K562 (cell line): ENCODE measurements around the gene CALCOCO2. TPM values are rescaled to one million over a fixed set of nuclear protein-coding genes. Genes with fewer than 3 reads are reported as not detected.

Experiments used
- MECOM ChIP-seq: fragments of 250-450 bp; sonication (Bioruptor Pico); IDR thresholded peaks from 2 replicates; pipeline ENCODE4 v1.8.0; 2022; ENCODE audit warnings: inconsistent platforms
- PHF8 ChIP-seq: fragments of 200-600 bp; sonication (generic); IDR thresholded peaks from 2 replicates; pipeline ENCODE4 v1.6.1; 2012; ENCODE audit warnings: mixed run types, mild to moderate bottlenecking, inconsistent platforms, low read length, moderate library complexity, borderline replicate concordance
- RAD51 ChIP-seq: fragments of 450-650 bp; IDR thresholded peaks from 2 replicates; pipeline ENCODE4 v1.7.1; 2016; ENCODE audit warnings: low read depth, mild to moderate bottlenecking, borderline replicate concordance
- REST ChIP-seq, 2 experiments: fragments of 450-650 bp; formaldehyde crosslinking in 1 of 2; IDR thresholded peaks; 2 replicates each; pipeline versions ENCODE4 v1.4.0 to v1.6.1; 2014 to 2020; ENCODE audit warnings: mild to moderate bottlenecking in 2 of 2, borderline replicate concordance in 1 of 2, low read depth in 1 of 2
- TAL1 ChIP-seq: fragments of 450-650 bp; IDR thresholded peaks from 2 replicates; pipeline ENCODE4 v1.6.1; 2016; ENCODE audit warnings: mild to moderate bottlenecking
- TFE3 ChIP-seq: fragments of 450-650 bp; formaldehyde crosslinking; IDR thresholded peaks from 2 replicates; pipeline ENCODE4 v1.4.0; 2020; ENCODE audit warnings: mild to moderate bottlenecking, mixed read lengths
- WHSC1 ChIP-seq: IDR thresholded peaks from one replicate; pipeline ENCODE4 v1.6.1; 2012; ENCODE audit warnings: low read length, control low read depth, inconsistent platforms
- XRCC5 ChIP-seq: fragments of 200-400 bp; formaldehyde crosslinking; IDR thresholded peaks from 2 replicates; pipeline ENCODE4 v1.6.1; 2017; ENCODE audit warnings: low read depth, mild to moderate bottlenecking, low read length
- ZFP1 ChIP-seq: fragments of 450-650 bp; formaldehyde crosslinking; IDR thresholded peaks from 2 replicates; pipeline ENCODE4 v1.4.0; 2020; ENCODE audit warnings: mild to moderate bottlenecking, mixed read lengths
- ZKSCAN8 ChIP-seq: fragments of 200-800 bp; sonication (Bioruptor generic); IDR thresholded peaks from 2 replicates; pipeline ENCODE4 v1.6.1; 2016; ENCODE audit warnings: missing genetic modification characterization, missing compliant biosample characterization
- polyA plus RNA-seq, 8 experiments: library from polyadenylated mRNA; depleted of rRNA in 4 of 8; stranded (reverse) in 5 of 8; unstranded in 3 of 8; fragments of >200 nt; fragmentation: Nextera tagmentation in 2 of 8; fragmentation: Illumina TruSeq in 1 of 8; extraction: Ambion mirVana in 2 of 8; extraction: Trizol in 1 of 8; gene quantifications; 2 replicates each; pipeline versions ENCODE4 v1.2.1 to v1.2.3, GENCODE V29; 2011 to 2014; ENCODE audit warnings: inconsistent platforms in 1 of 8, missing spikeins in 1 of 8
- total RNA-seq, 7 experiments: library from RNA; depleted of rRNA in 6 of 7; stranded (reverse); fragments of >200 nt in 6 of 7; fragmentation: Illumina TruSeq in 2 of 7; extraction: Trizol in 2 of 7; gene quantifications; 2 replicates each; pipeline versions ENCODE4 v1.2.1 to v1.2.3, GENCODE V29; 2011 to 2021; ENCODE audit warnings: low replicate concordance in 1 of 7

The CALCOCO2 gene
- total and polyA plus RNA-seq, 9 of the 15 experiments (the other 6 are each of a cell fraction or from before 2014, with no cell fraction given) = 24.1 to 87.3 (median 67.5) TPM

DNA sequence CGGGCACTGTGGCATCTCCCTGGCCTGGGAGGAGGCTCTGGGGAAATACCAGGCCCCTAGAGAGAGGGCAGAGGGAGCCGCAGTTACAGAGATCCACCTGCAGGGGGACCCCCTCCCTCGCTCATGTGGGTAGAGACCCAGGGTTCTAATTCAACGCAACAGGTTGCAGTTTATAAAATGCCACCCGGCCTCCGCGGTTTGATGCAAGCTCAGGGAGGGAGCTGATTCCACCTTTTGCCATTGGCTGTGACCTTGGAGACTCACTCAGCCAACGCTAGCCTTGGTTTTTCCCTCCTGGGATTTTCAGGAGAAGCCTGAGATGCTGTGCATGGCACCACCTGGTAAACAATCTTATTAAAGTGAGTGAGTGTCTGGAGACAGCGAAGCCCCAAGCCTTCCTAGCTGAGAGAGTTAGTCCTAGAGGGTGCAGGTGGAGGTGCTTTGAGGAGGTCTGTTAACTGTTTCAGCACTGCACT is 25.9 kb upstream of the CALCOCO2 start (continued):
- TF ChIP-seq TFE3 (no peak), TAL1 (no peak), PHF8 (no peak), ZKSCAN8 (CRISPR knock-in tag) (no peak), REST (IDR thresholded peaks at IDR 0.05; ENCODE audit: borderline replicate concordance) (peak; percentile 74), REST (CRISPR knock-in tag; IDR thresholded peaks at IDR 0.05; ENCODE audit: low read depth) (no peak), WHSC1 (no peak), XRCC5 (0 out of 2 replicates have a peak, but pooled peaks have one; percentile 37), MECOM (CRISPR knock-in tag) (no peak), ZFP1 (CRISPR knock-in tag) (no peak), RAD51 (no peak)
